Measurements from ENCODE around the gene DYNLT5.
"Not testable (repeated sequence)": the region's sequence is repeated elsewhere in the genome, so short reads cannot be mapped to it uniquely, and the experiment has no call there.

DNA sequence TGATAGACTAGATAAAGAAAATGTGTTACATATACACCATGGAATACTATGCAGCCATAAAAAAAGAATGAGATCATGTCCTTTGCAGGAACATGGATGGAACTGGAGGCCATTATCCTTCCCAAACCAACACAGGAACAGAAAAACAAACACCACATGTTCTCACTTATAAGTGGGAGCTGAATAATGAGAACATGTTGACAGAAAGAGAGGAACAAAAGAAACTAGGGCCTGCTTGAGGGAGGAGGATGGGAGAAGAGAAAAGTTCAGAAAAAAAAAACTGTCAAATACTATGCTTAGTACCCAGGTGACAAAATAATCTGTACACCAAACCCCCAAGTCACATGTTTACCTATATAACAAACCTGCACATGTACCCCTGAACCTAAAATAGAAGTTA lies 23.5 kb upstream of the DYNLT5 start:
- not testable (repeated sequence) for TF ChIP-seq JUND (IDR thresholded peaks at IDR 0.05); CTCF (IDR thresholded peaks at IDR 0.05 in 2 of 3, conservative IDR thresholded peaks at IDR 0.05 in 1 of 3; ENCODE audit: borderline replicate concordance in 1 of 3, insufficient read depth in 1 of 3, low read depth in 2 of 3, low read length in 2 of 3); FOSL1 (IDR thresholded peaks at IDR 0.05; ENCODE audit: low read depth); TCF7L2 (IDR thresholded peaks at IDR 0.05; ENCODE audit: borderline replicate concordance, extremely low read depth, insufficient read depth, insufficient read length); SP1 (IDR thresholded peaks at IDR 0.05; ENCODE audit: low read depth); YY1 (IDR thresholded peaks at IDR 0.05; ENCODE audit: extremely low read depth, insufficient replicate concordance, low read depth, low read length); POLR2A (IDR thresholded peaks at IDR 0.05; ENCODE audit: borderline replicate concordance, extremely low read depth, insufficient read depth, insufficient read length); EZH2 (IDR thresholded peaks at IDR 0.05); REST (IDR thresholded peaks at IDR 0.05; ENCODE audit: low read depth); EZH2phosphoT487 (IDR thresholded peaks at IDR 0.05; ENCODE audit: borderline replicate concordance); ZBTB33 (IDR thresholded peaks at IDR 0.05; ENCODE audit: extremely low read depth, insufficient replicate concordance, low read length)
- TF ChIP-seq, protein P1, sequence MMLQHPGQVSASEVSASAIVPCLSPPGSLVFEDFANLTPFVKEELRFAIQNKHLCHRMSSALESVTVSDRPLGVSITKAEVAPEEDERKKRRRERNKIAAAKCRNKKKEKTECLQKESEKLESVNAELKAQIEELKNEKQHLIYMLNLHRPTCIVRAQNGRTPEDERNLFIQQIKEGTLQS (IDR thresholded peaks at IDR 0.05): not testable (repeated sequence)

All from HCT116 (cell line).